Nephron progenitor cell (in vitro differentiated cells): ENCODE measurements around the gene CD101.

Source experiments
- DNase-seq: peaks from one replicate; pipeline ENCODE4 v3.0.0; 2021
- H3K27ac Mint-ChIP-seq: 2 replicates; pipeline ENCODE4 v1.8.0; 2021; ENCODE audit warnings: mild to moderate bottlenecking, moderate library complexity, mixed read lengths
- H3K27me3 Mint-ChIP-seq: 2 replicates; pipeline ENCODE4 v1.8.0; 2021; ENCODE audit warnings: mild to moderate bottlenecking, low read depth, mixed read lengths; ENCODE audit not compliant: poor library complexity
- H3K36me3 Mint-ChIP-seq: 2 replicates; pipeline ENCODE4 v1.8.0; 2021; ENCODE audit warnings: low read depth, mixed read lengths
- H3K4me1 Mint-ChIP-seq: 2 replicates; pipeline ENCODE4 v1.8.0; 2021; ENCODE audit warnings: mixed read lengths
- H3K4me3 Mint-ChIP-seq: 2 replicates; pipeline ENCODE4 v1.8.0; 2021; ENCODE audit warnings: mild to moderate bottlenecking, moderate library complexity, mixed read lengths
- H3K9me3 Mint-ChIP-seq: 2 replicates; pipeline ENCODE4 v1.8.0; 2021; ENCODE audit warnings: mild to moderate bottlenecking, moderate library complexity, mixed read lengths
- TF ChIP-seq, protein P1 (sequence below): fragments of 200-600 bp; sonication (generic); IDR thresholded peaks from 2 replicates; pipeline ENCODE4 v1.5.0; 2021; ENCODE audit warnings: antibody characterized with exemption

CD101 gene

DNA sequence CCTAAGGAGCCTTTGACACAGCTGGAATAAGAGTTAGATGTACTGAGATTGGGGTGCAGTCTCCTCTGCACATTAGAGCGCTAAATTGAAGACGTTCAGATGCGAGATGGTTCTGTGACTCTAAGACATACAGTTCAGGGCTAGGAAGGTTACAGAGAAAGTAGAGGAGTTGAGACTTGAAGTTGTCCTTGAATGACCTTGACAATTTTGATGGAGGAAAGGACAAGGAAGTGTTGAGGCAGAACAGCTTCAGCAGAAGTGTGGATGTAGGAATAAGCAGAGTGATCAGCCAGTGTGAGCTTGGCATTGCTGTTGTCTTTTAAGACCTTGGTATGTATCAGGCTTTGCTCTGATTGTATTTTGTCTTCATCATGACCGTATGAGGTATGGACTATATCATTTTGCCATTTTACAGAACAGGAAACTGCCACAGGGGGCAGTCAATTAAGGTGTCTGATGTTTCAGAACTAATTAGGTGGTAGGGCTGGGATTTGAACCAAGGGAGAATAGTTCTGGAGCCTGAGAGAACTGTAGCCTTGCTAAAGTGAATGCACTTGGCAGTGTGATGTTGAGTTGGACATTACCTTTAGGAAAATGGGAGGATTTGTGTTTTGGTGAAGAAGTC, 67.8 kb downstream of the CD101 start:
- no peak for DNase-seq
- no peak overlapping the region for H3K27ac Mint-ChIP-seq
- TF ChIP-seq, protein P1, sequence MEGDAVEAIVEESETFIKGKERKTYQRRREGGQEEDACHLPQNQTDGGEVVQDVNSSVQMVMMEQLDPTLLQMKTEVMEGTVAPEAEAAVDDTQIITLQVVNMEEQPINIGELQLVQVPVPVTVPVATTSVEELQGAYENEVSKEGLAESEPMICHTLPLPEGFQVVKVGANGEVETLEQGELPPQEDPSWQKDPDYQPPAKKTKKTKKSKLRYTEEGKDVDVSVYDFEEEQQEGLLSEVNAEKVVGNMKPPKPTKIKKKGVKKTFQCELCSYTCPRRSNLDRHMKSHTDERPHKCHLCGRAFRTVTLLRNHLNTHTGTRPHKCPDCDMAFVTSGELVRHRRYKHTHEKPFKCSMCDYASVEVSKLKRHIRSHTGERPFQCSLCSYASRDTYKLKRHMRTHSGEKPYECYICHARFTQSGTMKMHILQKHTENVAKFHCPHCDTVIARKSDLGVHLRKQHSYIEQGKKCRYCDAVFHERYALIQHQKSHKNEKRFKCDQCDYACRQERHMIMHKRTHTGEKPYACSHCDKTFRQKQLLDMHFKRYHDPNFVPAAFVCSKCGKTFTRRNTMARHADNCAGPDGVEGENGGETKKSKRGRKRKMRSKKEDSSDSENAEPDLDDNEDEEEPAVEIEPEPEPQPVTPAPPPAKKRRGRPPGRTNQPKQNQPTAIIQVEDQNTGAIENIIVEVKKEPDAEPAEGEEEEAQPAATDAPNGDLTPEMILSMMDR, result no peak
- peaks cover 10% of the 10 kb centered on the region for H3K4me1 Mint-ChIP-seq
- H3K4me3 Mint-ChIP-seq, result no peak overlapping the region
- H3K27me3 Mint-ChIP-seq, result no peaks in the 10 kb centered on the region
- no peaks in the 10 kb centered on the region for H3K9me3 Mint-ChIP-seq
- H3K36me3 Mint-ChIP-seq, result peaks cover 10% of the 10 kb centered on the region

DNA sequence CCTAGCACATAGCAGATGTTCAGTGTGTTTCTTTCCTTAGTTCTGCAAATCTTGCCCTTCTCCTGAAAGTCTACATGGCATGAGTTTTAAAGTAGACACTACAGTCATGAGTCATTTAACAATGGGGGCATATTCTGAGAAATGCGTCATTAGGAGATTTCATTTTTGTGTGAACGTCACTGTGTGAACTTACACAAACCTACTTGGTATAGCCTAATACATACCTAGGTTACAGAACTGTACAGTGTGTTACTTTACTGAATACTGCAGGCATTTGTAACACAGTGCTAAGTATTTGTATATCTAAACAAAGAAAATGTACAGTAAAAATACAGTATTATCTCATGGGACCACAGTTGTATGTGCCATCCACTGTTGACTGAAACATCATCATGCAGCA, 68.6 kb downstream of the CD101 start:
- Mint-ChIP-seq H3K4me3 (no peak overlapping the region), H3K4me1 (peaks cover 10% of the 10 kb centered on the region), H3K9me3 (no peaks in the 10 kb centered on the region), H3K27ac (no peak overlapping the region), H3K36me3 (peaks cover 16% of the 10 kb centered on the region), H3K27me3 (no peaks in the 10 kb centered on the region)
- TF ChIP-seq, protein P1, result no peak
- no peak for DNase-seq

DNA sequence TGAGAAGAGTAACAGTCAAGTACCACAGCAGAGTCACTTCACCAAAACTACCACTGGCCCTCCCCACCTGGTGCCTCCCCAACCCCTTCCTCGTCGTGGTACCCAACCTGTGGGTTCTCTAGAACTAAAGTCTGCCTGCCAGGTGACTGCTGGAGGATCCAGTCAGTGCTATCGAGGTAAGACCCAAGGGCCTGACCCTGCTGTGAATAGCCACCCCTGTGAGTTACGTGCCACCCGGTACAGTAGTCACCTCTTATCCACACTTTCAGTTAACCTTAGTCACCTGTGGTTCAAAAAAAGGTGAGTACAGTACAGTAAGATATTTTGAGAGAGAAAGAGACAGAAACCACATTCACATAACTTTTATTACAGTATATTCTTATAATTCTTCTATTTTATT, 75.1 kb downstream of the CD101 start:
- no peak for DNase-seq
- peaks cover 64% of the 10 kb centered on the region for H3K36me3 Mint-ChIP-seq
- no peaks in the 10 kb centered on the region for H3K27me3 Mint-ChIP-seq
- peaks cover 11% of the 10 kb centered on the region for H3K4me1 Mint-ChIP-seq
- no peak overlapping the region for H3K4me3 Mint-ChIP-seq
- TF ChIP-seq, protein P1, result no peak
- peak overlapping the region; percentile 18 for H3K27ac Mint-ChIP-seq
- H3K9me3 Mint-ChIP-seq, result no peaks in the 10 kb centered on the region

DNA sequence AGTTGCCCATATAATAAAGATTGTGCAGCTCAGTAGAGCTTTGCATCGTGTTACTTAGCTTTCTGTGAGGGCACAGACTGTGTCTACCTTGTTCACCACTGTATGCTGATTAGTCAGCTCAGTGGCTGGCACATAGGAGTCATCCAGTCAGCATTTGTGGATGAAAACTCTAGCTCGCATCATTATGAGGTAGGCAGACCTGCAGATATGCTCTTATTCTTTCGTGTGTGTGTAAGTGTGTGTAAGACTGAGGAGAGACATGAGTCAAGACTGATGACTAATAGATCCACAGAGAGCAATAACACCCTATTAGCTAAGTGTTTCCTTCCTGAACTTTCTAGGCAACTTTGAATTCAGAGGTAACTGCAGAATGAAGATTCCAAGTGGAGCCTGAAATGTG, 75.7 kb downstream of the CD101 start:
- no peaks in the 10 kb centered on the region for H3K9me3 Mint-ChIP-seq
- TF ChIP-seq, protein P1, result no peak
- H3K27ac Mint-ChIP-seq, result peak overlapping the region; percentile 2
- DNase-seq, result no peak
- no peaks in the 10 kb centered on the region for H3K27me3 Mint-ChIP-seq
- no peak overlapping the region for H3K4me3 Mint-ChIP-seq
- peaks cover 65% of the 10 kb centered on the region for H3K36me3 Mint-ChIP-seq
- peaks cover 11% of the 10 kb centered on the region for H3K4me1 Mint-ChIP-seq

DNA sequence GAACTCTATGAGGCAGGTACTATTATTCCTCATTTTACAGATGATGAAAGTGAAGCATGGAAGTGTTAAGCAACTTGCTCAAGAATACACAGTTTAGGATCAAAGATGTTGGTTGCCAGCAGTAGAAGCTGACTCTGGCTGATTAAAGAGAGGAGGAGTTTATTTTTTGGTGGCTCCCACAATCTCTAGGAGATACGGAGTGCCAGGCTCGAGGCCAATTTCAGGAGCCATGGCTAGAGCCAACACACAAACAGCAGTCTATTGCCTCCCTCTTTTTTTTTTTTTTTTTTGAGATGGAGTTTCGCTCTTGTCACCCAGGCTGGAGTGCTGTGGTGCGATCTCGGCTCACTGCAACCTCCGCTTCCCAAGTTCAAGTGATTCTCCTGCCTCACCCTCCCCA, 78.2 kb downstream of the CD101 start:
- no peak overlapping the region for H3K4me3 Mint-ChIP-seq
- no peaks in the 10 kb centered on the region for H3K9me3 Mint-ChIP-seq
- peaks cover 5% of the 10 kb centered on the region for H3K4me1 Mint-ChIP-seq
- H3K27me3 Mint-ChIP-seq, result no peaks in the 10 kb centered on the region
- no peak overlapping the region for H3K27ac Mint-ChIP-seq
- peaks cover 79% of the 10 kb centered on the region for H3K36me3 Mint-ChIP-seq
- TF ChIP-seq, protein P1, result no peak
- no peak for DNase-seq

DNA sequence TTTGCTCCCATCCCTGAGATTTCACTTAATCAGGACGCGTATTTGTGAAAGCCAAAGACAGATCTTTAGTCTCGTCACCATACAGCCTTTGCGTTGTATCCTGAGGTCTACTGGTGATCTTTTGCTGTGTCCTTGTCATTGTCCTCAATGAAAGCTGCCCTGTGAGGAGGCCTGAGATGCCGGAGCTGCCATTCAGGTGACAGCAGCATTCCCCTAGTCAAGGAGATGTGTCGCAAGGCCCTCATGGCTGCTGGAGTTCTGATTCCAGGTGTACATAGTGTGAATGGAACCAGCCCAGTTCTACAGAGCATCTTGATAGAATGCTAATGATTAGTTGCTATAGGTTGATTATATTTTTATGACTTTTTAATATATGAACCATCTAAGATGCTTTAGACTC, 82.7 kb downstream of the CD101 start:
- Mint-ChIP-seq H3K9me3 (no peaks in the 10 kb centered on the region), H3K4me3 (no peak overlapping the region), H3K4me1 (peaks cover 5% of the 10 kb centered on the region), H3K27ac (no peak overlapping the region), H3K36me3 (peaks cover 61% of the 10 kb centered on the region), H3K27me3 (no peaks in the 10 kb centered on the region)
- TF ChIP-seq, protein P1, result no peak
- DNase-seq, result no peak
